GM12874 (cell line): ENCODE data around the gene SLC7A6OS.

ENCODE experiments used
- CTCF ChIP-seq: IDR thresholded peaks from 2 replicates; pipeline ENCODE4 v1.5.1; 2011; ENCODE audit warnings: low read depth, mild to moderate bottlenecking, control low read depth, low read length, moderate library complexity; ENCODE audit not compliant: insufficient read depth

SLC7A6OS gene

DNA sequence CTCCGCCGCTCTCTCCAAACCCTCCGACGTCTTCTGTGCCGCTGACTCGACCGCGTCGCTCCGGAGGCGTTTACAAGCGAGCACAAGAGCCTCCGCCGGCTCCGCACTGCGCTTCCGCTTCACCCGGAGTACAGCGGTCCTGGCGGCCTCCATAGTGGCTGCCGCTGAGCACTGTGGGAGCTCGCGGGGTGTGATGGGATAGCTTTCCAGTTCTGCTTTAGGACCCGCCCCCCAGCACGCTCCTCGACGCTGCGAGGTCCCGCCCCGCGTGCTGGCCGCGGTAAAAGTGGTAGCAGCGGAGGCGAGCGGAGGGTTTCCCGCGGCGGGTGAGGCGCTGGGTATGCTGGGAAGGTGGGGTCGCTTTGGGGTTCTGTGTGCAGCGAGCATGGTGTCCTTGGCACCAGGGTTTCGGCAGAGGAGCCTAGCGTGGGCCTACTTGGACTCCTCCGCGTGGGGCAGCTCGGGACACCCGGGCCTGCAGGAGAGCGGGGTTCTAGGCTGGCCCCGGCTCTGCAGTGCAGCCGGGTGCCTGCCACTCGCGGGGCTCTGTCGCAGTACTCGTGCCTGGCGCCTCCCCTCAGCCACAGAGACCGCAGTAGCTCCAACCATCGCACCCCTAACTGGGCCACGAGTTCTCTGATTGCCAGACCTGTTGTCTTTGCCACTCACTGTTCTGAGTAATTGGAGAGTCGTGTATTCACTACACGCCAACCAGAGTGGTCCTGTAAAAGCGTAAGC is at the start of gene SLC7A6OS, which contains the start of gene PRMT7:
Gene SLC7A6OS, minus strand, starts transcription at position 173 of the 738 bp plus-strand sequence. Its CDS starts 20 bp downstream, at position 153.
Gene PRMT7, plus strand, starts transcription at position 246 of the 738 bp plus-strand sequence. CDS start 4,961 bp downstream, outside the sequence.
- TF ChIP-seq CTCF = 0 out of 2 replicates have a peak, but pooled peaks have one; percentile 11

DNA sequence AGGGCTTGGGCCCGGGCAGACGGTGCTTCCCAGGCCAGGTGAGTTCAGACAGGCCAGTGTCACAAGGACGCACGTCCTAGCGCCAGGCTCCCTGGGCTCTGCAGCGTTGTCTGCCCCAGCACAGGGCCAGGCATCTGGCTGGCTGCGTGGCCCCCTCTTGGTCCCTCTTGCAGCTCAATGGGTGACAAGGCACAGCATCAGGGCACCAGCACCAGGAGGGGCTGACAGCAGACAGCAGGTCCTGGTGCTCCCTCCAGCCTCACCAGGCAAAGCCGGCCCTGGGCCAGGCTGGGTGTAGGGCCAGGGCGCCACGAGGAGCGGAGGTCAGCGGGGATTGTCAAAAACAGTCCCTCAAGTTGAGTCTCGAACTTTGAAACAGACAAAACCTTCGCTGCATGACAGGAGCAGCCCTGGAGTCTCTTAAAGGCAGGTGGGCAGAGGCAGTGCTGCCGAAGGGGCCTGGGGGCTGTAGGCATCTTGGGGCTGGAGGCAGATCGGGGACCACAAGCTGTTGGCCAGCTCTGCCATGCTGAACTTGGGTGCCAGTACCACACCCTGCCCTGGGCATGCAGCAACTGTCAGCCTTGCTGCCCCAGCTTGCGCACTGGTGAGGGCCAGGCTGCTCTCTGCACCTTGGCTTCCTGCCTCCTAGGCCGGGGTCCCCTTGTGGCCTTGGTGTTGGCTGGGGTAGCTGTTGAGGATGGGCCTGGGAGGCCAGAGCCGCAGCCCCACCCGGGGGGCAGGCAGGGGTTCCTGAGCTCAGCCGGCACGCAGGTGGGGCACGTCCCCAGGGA is 48.8 kb upstream of the SLC7A6OS start:
- no peak for TF ChIP-seq CTCF

DNA sequence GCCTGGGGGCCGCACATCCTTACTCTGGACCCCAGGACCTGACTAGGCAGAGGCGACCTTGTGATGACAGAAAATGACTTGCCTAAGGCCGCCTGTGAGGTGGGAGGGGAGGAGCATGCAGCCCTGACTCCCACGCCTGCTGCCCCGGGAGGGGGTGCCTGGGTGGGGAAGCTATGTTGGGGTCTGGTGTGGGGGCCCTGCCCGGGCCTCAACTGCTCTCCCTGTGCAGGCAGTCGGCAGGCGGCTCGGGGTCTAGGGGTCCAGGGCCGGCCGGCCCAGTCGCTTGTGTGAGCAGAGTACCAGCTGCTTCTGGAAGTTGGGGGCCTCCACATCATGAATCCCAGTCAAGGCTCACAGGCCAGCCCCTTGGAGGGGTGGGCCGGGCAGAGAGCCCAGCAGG is 48.2 kb upstream of the SLC7A6OS start:
- no peak for TF ChIP-seq CTCF

DNA sequence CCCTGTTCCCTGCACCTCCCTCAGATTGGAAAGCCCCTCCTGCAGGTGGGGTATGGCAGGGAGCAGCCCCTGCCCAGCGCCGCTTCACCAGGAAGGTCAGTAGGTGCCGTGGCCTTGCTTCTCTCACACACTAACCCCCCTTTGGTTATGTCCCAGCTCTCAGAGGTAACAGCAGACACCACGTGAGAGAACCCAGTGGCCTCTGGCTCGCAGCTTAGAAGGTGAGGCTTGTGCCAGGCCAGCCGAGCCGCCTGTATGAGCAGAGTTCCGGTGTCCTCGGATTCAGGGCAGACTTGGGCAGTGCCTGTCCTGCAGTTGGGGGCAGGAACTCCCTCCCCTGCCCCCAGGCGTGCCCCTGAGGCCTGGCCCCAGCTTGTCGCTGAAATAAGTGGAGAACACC is 47.2 kb upstream of the SLC7A6OS start:
- TF ChIP-seq CTCF = no peak

GRCh38 chr16:68357521-68357922 is 46.8 kb upstream of the SLC7A6OS start:
- no peak for TF ChIP-seq CTCF

DNA sequence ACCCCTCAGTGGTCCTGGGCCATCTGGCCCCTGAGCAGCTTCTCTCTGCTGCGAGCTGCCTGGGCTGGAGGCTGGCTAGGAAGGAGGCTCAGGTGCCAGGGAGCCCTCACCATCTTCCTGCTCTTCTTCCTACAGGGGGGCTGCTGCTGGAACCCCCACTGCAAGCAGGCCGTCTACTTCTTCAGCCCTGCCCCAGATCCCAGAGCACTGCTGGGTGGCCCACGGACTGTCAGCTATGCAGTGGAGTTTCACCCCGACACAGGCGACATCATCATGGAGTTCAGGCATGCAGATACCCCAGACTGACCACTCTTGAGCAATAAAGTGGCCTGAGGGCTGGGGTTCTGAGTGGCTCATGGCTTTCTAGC is 46.2 kb upstream of the SLC7A6OS start:
- no peak for TF ChIP-seq CTCF

- TF ChIP-seq CTCF = no peak
Measured at GRCh38 chr16:68356249-68356918, 45.6 kb upstream of the SLC7A6OS start.
